ENCODE results near the gene SNX32.

GRCh38 chr11:65850217-65851082 is 16.7 kb downstream of the SNX32 start:
- TF ChIP-seq CTCF (IDR thresholded peaks at IDR 0.05) (no peak), POLR2A (IDR thresholded peaks at IDR 0.05) (no peak)

Measured in lower leg skin (tissue), 3 donors.